Activated CD8-positive, alpha-beta memory T cell treated with anti-CD3 and anti-CD28 coated beads for 36 hours (primary cell): ENCODE measurements around the gene AP1G2. TPM values are rescaled to one million over a fixed set of nuclear protein-coding genes. Genes with fewer than 3 reads are reported as not detected.

Experiments used
- CTCF ChIA-PET: fragments of 350-600 bp; sonication (Branson Sonifier 250); formaldehyde crosslinking; loops from one replicate; lab custom pipeline; 2021; ENCODE audit warnings: antibody characterized with exemption; lab: Charles Lee
- POLR2A ChIA-PET: fragments of 350-600 bp; sonication (Branson Sonifier 250); formaldehyde crosslinking; loops from one replicate; lab custom pipeline; 2021; ENCODE audit warnings: antibody characterized with exemption; lab: Charles Lee
- total RNA-seq, 2 experiments: library from RNA; stranded (reverse); gene quantifications; one replicate each; pipeline ENCODE4 v1.2.3, GENCODE V29; 2021

Gene AP1G2
- total RNA-seq, 2 experiments from 2014 or later = 135 to 136 TPM

DNA sequence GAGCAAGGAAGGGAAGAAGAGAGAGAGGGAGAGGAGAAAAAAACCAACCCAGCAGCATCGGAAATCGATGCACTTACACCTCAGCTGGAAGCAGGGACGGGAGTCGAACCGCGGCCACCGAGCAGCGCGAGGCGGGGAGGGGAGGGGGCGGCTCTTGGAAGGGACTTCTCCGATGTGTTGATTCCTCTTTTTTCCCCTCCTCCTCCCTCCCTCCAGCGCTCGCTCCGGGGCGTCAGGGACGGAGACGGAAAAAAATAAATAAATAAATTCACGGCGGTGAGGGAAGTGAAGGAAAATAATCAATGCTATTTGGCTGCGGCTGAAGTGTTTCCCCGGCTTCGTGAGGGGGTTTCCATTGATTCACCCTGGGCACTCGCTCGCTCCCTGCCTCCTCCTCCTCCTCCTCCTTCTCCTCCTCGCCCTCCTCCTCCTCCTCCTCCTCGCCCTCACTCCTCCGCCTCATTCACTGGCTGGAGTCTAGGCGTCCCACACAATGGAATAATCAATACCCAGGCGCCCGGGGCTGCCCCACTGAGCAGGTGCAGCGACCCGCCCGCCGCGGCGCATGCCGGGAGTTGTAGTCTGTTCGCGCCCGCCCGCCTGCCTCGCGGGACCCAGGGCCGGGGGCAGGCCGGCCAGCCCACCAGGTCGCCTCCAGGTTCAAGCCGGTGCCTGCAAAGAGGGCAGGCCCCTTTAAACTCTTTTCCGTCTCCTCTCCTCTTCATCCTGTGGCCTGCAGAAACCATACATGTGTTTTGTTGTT lies 16.1 kb downstream of the AP1G2 start, which contains the start of gene ZFHX2:
Gene ZFHX2 (minus strand): TSS at position 500 of the 763 bp plus-strand sequence. CDS start 16,440 bp downstream, outside the sequence.
- ChIA-PET POLR2A (interaction anchor here (0.7 kb wide), 1 partner anchor 66 kb away, joined by 6 read pairs; no protein-coding TSS in a partner anchor), CTCF (interaction anchor here (0.7 to 1.2 kb wide), 3 partner anchors 12 to 158 kb away, joined by 3 to 5 read pairs (median 5); no protein-coding TSS in a partner anchor)

DNA sequence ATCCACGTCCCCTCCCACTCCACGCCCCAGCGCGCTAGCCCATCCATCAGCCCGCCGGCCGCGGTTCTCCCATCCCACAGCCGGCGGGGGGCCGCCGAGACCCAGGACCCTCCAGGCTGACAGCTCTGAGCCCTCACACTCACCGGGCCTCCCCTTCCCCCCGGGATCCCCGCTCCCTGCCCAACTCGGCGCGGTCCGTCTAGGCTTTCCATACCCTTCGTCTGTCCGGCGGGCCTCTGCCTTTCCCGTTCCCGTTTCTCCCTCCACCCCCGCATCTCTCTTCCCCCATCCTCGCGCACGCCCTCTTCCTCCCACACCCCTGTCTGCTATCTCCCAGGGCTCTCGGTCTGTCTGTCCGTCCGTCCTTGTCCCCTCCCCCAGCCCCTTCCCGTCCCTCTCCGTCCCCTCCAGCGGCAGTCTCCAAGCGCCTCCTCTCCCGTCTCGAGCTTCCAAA lies 16.8 kb downstream of the AP1G2 start:
- ChIA-PET CTCF (interaction anchor here (2.1 kb wide), 1 partner anchor 74 kb away, joined by 8 read pairs; no protein-coding TSS in a partner anchor), POLR2A (interaction anchor here (0.7 kb wide), 1 partner anchor 66 kb away, joined by 6 read pairs; no protein-coding TSS in a partner anchor)

DNA sequence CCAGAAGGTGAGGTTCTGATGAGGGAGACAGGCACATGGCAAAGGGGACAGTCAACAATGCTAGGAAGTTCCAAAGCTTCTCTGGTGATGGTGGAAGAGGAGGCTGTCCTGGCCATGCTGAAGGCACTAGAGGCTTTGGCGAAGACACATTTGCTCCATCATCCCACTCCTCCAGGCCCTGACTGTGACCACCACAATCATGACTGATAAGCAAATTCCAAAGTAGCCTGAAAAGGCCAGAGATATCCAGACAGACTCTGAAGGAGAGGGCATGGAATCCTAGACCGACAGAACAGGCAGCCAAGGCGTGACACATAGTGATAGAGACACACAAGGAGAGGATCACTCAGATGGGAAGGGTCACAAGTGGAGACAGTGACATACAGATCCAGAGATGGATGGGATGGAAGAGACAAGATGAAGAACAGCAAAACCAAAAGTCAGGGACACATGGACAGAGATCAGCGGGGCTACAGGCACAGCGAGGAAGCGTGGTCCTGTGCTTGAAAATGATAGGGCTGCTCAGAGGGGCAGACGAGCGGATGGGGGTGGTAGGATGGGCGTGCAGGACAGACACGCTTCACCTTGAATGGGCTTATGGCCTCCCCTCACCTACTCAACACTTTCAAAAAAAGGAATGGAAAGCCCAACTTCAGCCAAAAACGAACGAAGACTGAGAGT lies 17.3 kb downstream of the AP1G2 start:
- POLR2A ChIA-PET = no interaction called here
- CTCF ChIA-PET = interaction anchor here (0.7 to 2.1 kb wide), 5 partner anchors 13 to 170 kb away, joined by 3 to 8 read pairs (median 4); no protein-coding TSS in a partner anchor

DNA sequence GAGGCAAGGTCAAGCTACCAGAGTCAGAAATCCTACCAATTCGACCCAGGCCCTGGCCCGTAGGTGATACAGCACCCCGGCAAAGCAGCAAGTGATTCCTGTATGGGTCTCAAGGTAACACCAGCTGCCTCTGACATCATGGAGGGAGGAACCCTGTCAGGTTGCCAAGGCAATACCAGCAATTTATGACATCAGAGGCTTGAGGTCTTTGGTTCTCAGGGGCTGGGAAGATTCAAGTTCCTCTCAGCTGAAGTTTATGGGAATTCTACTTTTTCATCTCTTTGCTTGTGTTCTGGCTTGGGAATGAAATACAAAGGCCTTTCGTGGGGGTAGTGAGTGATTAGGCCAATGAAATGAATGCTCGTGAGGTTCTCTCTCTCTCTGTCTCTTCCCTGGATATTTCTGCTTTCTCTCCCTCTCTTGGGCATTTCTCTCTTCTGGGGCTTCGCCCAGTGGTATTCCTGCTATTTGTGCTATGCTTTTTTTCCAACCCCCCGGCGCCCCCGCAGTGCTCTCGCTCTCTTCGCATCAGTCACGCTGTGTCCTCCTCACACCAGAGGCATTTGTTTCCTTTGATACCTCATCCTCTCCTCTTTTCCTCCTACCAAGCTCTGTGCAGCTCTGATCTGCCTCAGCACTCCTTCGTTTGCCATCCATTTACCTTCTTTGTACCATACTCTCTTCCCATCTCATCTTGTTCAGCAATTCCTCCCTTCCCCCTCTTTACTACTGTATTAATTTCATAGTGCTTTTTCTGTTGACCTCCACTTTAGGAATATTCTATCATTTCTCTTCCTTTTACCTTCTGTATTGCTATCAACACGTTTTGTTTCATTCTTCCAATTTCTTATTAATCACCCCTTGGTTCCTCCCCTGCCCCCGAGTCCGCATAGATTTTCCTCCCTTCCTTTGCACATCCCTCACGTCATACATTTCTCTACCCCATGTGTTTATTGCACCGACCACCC lies 19.0 kb downstream of the AP1G2 start:
- POLR2A ChIA-PET = no interaction called here
- CTCF ChIA-PET = interaction anchor here (1.2 to 2.1 kb wide), 5 partner anchors 14 to 169 kb away, joined by 3 to 8 read pairs (median 4); no protein-coding TSS in a partner anchor

DNA sequence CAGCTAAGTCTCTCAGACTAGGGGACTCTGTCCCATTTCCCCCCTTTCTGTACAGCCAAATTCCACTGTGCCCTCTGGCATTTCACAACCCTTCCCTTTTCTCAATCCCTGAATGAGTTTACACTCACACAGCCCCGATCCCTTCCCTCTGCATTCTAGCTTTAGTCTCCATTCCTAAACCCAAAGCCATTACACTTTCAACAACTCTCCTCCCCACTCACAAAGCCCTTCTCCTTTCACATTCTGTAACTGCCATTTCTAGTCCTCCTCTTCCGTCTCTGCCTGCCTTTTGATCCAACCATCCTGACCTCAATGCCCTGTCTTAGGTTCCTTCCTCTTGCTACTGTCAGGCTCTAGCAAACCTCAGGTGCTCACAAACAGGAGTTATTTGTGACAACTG lies 19.7 kb downstream of the AP1G2 start:
- POLR2A ChIA-PET = no interaction called here
- CTCF ChIA-PET = interaction anchor here (1.2 kb wide), 1 partner anchor 15 kb away, joined by 3 read pairs; no protein-coding TSS in a partner anchor

DNA sequence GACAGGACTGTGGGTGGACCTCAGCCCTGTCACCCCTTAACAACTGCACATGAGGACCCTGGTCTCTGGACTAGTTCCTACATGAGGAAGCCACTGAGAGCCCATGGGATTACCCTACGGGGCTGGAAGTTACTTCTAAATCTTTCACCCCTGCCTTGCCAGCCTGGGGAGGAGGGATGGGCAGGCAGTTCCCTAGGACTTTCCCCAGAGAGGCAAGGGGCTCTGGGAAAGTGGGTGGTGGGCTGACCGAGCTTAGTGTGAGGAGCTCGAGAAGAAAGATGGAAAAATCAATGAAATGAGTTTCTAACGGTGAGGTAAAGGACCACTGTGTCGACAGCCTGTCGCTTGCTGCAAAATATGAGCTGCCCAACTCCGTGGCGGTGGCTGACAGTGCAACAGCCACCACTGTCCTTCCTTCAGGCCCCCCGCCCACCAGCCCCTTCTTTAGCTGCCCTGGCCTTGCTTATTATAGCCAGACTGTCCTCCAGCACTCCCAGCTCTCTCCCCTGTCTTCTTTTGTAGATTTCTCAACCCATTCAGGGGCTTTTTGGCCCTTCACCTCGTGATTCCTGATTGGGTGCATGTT lies 21.0 kb downstream of the AP1G2 start:
- POLR2A ChIA-PET = no interaction called here

DNA sequence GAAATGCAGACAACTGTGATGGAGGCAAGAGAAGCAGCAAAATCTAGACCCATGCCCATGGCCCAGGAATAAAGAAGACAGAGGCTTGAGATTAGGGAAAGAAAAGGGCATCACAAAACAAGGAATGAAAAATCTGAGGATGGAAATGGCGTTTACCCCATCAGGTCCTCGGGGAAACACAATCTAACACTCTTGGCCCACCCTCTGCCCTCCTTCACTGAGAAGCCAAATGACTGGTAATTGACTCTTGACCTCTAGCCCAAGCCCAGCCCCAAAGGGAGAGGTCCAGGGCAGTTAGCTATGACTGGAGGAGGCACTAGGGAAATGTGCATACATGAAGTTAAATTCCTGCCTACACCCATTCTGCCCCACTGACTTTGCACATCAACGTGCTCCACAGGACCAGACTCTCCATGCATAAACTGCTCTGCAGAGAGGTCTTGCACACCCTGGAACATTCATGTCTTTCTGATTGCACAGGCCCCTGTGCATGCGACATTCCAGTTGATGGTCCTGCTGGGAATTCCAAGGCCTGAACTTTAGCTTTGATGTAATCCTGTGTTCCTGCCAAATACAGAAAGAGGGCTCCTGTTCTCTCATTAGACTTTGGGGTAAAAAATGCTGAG lies 21.7 kb downstream of the AP1G2 start:
- ChIA-PET POLR2A (no interaction called here), CTCF (interaction anchor here (0.6 to 1.2 kb wide), 2 partner anchors 67 to 72 kb away, joined by 3 to 4 read pairs; no protein-coding TSS in a partner anchor)

More for the DNA sequence above, 21.0 kb downstream of the AP1G2 start:
- CTCF ChIA-PET = interaction anchor here (1.2 kb wide), 1 partner anchor 68 kb away, joined by 3 read pairs; no protein-coding TSS in a partner anchor

DNA sequence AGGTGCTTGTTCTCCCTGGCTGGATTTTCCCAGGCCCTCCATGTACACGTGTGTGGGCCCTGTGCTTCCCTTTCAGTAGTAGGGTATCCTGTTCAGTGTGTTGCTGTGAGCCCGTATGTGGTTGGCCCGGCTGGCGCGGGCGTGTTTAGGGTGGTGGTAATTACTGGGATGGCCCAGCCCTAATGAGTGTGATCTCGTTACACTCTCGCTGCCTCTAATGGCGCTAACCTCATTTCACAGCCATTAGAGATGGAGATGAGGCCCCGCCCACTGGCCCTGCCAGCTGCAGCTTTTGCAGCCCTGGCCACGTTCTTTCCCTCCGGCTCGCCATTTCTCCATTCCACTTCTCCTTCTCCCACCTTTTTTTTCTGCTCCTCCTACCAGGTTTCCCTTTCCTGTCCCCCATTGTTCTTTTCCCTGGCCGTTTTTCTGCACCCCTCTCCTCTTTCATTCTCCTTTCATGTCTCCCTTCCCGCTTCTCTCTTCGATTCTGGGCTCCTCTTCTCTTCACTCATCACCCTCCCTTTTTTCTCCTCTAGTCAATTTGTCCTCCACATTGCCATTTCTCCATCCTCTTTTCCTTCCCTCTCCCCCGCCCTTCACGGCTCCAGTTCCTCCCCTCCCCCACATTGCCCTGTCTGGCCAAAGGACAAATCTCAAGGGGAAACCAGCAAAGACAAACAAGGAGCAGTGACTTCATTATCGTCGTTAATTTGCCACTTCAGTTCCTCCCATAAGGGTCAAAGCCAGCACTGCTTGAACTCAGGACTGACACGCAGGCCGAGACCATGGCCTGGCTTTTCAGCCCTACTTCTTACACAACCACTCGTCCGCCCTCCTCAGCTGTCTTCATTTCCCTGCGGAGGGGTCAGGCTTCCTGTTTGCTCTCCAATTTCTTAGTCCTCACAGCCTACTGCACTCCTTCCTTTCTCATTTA lies 22.8 kb downstream of the AP1G2 start:
- POLR2A ChIA-PET = no interaction called here
- CTCF ChIA-PET = no interaction called here

DNA sequence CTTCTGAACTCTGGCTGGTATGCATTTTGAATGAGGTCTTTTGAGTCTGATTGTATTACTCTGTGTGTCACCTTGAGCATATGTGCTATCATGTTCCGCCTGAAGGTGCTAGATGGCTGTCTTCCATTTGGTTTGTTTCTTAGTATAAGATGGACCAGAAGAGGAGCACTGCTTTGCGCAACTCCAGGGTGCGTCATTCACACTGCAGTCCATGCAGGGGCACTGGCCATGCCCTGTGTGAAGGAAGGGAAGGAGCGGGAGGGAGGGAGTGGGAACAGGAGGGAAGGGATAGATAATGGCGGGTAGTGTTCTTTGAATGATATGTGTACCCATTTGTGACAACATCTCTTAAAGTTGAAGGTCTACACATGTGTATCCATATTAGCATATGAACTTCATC lies 24.2 kb downstream of the AP1G2 start:
- POLR2A ChIA-PET = no interaction called here
- CTCF ChIA-PET = interaction anchor here (0.9 to 1.5 kb wide), 2 partner anchors 18 to 65 kb away, joined by 3 to 4 read pairs; no protein-coding TSS in a partner anchor

DNA sequence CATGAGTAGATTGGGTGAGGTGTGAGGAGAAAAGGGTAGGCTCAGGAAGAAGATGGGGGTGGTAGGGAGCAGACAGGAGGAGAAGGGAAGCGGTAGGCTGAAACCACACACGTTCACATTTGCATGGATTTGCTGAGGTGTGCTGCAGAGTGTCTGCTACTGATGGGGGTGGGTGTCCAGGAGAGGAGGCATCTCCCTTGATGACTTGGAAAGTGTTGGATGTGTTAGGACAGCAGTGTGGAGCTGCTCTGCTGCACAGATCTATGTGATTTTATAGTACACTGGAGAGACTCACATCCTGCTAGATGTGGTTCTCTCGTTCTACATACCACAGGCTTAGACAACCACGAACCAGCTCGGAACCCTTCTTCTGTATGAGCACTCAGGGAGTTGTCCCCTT lies 25.3 kb downstream of the AP1G2 start:
- POLR2A ChIA-PET = no interaction called here
- CTCF ChIA-PET = interaction anchor here (0.9 to 1.2 kb wide), 2 partner anchors 57 to 67 kb away, joined by 3 read pairs; no protein-coding TSS in a partner anchor

DNA sequence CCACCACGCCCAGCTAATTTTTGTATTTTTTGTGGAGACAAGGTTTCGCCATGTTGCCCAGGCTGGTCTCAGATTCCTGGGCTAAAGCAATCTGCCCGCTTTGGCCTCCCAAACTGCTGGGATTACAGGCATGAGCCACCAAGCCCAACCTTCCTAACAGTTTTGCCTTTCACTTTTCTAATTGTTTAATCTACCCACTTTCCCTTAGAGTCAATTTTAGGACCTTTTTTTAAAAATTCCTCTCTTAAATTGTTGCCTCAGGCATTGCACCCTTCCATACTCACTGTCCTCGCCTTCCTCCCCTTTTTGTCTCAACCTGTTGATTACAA lies 27.5 kb downstream of the AP1G2 start:
- ChIA-PET POLR2A (no interaction called here), CTCF (interaction anchor here (0.6 to 1.8 kb wide), 7 partner anchors 10 to 419 kb away, joined by 3 to 5 read pairs (median 3); partner anchors contain the start of gene ZFHX2)

DNA sequence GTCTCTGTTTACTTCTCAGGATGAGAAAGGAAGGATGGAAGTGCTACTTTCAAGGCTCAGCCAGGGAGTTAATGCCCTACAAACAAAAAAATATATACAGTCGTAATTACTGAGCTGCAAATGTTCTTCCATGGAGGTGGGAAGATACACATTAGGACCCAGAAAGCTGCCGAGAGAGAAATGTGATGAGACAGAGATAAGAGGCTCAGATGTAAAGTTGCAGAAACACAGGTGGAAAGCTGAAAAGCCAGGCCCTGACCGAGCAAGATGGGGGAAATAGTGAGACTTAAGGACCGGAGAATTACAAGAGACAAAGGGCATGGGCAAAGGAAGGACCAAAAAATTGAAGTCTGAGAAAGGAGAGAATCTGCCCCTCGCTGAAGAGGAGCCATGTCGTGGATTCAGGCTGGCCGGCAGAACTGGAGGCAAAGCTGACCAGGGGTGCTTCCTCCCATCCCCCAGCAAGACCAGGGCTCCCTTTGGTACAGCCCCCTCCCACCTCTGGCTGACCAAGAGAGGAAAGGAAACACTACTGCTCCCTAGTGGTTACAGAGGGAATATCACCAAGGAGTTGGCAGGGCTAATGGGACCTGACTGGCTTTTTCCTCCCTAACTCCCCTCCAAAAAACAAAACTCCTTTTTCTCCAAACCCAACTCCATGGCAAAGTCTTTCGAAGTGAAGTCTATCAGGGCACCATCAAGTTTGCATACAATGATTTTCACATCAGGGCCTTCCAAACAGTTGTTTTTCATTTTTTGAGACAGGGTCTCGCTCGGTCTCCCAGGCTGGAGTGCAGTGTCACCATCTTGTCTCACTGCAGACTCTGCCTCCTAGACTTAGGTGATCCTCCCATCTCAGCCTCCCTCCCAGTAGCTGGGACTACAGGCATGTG lies 28.1 kb downstream of the AP1G2 start:
- ChIA-PET CTCF (interaction anchor here (0.6 to 1.8 kb wide), 9 partner anchors 9 to 80 kb away, joined by 3 to 5 read pairs (median 3); partner anchors contain the start of gene ZFHX2), POLR2A (no interaction called here)

DNA sequence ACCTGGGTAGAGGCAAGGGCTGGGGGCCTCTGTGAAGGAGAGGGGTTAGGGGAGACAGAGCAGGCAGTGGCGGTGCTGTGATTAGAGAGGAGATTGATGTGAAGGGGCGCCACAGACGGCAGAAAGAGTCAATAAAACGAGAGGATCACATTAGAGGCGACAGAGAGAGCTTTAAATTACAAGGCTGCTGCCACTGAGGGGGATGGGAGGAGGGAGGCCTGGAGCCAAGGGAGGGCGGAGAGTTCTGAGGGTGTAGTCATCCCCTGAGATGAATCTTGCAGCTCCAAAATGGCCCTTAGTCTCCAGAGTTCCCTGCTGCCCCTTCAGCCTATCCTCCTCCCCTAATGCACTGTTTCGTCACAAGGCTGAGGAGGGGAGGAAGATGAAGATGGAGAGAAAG lies 28.8 kb downstream of the AP1G2 start:
- POLR2A ChIA-PET = no interaction called here
- CTCF ChIA-PET = interaction anchor here (0.8 to 1.8 kb wide), 8 partner anchors 8 to 79 kb away, joined by 3 to 5 read pairs (median 3); partner anchors contain the start of gene ZFHX2

DNA sequence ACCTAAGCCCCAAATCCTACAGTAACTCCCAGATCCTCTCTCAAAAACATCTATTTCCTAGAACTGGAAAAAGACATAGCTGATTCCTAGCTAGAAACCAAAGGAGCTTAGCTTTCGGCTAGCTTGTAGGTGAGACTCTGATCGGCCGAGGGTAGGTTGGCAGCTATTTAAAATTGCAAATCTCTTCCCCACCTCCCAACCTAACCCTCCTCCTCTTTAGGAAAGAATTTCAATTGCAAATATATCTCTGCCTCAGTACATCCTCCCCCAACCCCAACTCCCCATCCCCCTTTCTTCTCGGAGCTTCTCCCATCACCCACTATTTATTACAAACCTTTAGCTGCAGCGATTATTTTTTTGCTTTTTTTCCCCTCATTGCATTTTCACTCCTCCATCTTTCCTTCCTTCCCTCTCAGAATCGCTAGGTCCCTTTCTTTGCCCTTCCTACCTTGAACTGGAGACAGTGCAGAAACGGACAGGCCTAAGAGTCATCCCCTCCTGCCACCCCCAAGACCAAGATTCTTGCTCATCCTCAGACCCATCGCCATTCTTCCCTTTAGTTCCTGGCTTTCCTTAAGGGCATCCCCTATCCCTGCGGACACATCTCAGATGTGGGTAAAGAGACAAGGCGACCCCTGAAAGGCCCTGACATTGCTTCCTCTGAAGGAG lies 29.4 kb downstream of the AP1G2 start:
- CTCF ChIA-PET = no interaction called here

More for the DNA sequence above, 29.4 kb downstream of the AP1G2 start:
- POLR2A ChIA-PET = no interaction called here
